Upper lobe of left lung (tissue), 4 donors: ENCODE data around the gene PPP6R2.

Source experiments
- EP300 ChIP-seq, 4 donors: sonication (generic); formaldehyde crosslinking; IDR thresholded peaks; one replicate each; pipeline ENCODE4 v1.5.1; 2017; ENCODE audit warnings: antibody characterized with exemption in 4 of 4, control low read depth in 2 of 4
- POLR2A ChIP-seq, 4 donors: fragments of 450-650 bp; IDR thresholded peaks; one replicate each; pipeline ENCODE4 v1.5.1; 2016 to 2017; ENCODE audit warnings: antibody characterized with exemption in 4 of 4, mild to moderate bottlenecking in 2 of 4
- POLR2AphosphoS5 ChIP-seq, 2 donors: sonication (generic); formaldehyde crosslinking; IDR thresholded peaks; one replicate each; pipeline ENCODE4 v1.5.1; 2017; ENCODE audit warnings: antibody characterized with exemption in 2 of 2
- TF ChIP-seq, protein P1 (sequence below), 6 experiments: fragments of 450-650 bp in 4 of 6; fragments of 200-600 bp in 2 of 6; sonication (generic) in 2 of 6; IDR thresholded peaks; one replicate each; pipeline ENCODE4 v1.5.1; 2016 to 2019; ENCODE audit warnings: antibody characterized with exemption in 6 of 6

DNA sequence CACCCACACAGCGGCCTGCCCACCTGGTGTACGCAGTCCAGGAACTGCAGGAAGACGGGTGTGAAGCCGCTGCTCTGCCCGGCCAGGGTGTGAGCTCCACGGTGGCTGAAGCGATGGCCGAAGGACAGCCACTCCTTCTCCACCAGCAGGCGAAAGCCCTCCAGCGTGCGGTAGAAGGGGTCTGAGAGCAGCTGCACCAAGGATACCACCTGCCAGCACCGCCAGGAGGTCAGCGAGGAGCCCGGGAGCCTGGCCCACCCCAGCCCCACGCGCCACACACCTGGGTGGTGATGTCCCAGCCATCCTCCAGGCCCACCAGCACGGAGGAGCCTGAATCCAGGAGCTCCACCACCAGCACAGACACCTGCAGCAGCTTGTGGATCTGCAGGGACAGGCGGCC, 112.1 kb downstream of the PPP6R2 start:
- TF ChIP-seq, protein P1, sequence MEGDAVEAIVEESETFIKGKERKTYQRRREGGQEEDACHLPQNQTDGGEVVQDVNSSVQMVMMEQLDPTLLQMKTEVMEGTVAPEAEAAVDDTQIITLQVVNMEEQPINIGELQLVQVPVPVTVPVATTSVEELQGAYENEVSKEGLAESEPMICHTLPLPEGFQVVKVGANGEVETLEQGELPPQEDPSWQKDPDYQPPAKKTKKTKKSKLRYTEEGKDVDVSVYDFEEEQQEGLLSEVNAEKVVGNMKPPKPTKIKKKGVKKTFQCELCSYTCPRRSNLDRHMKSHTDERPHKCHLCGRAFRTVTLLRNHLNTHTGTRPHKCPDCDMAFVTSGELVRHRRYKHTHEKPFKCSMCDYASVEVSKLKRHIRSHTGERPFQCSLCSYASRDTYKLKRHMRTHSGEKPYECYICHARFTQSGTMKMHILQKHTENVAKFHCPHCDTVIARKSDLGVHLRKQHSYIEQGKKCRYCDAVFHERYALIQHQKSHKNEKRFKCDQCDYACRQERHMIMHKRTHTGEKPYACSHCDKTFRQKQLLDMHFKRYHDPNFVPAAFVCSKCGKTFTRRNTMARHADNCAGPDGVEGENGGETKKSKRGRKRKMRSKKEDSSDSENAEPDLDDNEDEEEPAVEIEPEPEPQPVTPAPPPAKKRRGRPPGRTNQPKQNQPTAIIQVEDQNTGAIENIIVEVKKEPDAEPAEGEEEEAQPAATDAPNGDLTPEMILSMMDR (IDR thresholded peaks at IDR 0.05), result no peak
- no peak for TF ChIP-seq POLR2AphosphoS5 (IDR thresholded peaks at IDR 0.05)
- TF ChIP-seq POLR2A (IDR thresholded peaks at IDR 0.05), result no peak
- no peak for TF ChIP-seq EP300 (IDR thresholded peaks at IDR 0.05)
